GM12872 (cell line): Measurements from ENCODE around the gene KIAA0232.

ENCODE experiments used
- TF ChIP-seq, protein P1 (sequence below): IDR thresholded peaks from 3 replicates; pipeline ENCODE4 v1.5.1; 2011; ENCODE audit warnings: low read depth, mild to moderate bottlenecking, low read length, moderate library complexity; ENCODE audit not compliant: insufficient read depth

The KIAA0232 gene

DNA sequence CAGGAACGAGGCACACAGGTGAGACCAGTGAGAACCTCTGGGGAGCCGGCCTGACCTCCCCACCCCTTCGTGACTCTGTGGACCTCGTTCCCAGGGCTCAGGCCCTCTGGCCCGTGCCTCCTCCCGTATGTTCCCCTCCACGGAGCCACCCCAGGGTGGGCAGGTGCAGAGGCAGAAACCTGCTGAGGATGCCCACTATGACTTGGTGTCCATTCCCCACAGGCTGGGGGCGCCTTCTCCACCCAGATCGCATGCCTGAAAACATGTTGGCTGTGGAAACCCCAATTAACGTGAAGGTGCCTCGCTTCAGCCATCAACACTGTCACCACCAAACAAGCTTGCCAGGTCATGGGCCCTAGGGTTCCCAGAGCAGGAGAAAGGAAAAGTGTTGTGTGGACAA lies 39.5 kb upstream of the KIAA0232 start:
- TF ChIP-seq, protein P1, sequence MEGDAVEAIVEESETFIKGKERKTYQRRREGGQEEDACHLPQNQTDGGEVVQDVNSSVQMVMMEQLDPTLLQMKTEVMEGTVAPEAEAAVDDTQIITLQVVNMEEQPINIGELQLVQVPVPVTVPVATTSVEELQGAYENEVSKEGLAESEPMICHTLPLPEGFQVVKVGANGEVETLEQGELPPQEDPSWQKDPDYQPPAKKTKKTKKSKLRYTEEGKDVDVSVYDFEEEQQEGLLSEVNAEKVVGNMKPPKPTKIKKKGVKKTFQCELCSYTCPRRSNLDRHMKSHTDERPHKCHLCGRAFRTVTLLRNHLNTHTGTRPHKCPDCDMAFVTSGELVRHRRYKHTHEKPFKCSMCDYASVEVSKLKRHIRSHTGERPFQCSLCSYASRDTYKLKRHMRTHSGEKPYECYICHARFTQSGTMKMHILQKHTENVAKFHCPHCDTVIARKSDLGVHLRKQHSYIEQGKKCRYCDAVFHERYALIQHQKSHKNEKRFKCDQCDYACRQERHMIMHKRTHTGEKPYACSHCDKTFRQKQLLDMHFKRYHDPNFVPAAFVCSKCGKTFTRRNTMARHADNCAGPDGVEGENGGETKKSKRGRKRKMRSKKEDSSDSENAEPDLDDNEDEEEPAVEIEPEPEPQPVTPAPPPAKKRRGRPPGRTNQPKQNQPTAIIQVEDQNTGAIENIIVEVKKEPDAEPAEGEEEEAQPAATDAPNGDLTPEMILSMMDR, result no peak

DNA sequence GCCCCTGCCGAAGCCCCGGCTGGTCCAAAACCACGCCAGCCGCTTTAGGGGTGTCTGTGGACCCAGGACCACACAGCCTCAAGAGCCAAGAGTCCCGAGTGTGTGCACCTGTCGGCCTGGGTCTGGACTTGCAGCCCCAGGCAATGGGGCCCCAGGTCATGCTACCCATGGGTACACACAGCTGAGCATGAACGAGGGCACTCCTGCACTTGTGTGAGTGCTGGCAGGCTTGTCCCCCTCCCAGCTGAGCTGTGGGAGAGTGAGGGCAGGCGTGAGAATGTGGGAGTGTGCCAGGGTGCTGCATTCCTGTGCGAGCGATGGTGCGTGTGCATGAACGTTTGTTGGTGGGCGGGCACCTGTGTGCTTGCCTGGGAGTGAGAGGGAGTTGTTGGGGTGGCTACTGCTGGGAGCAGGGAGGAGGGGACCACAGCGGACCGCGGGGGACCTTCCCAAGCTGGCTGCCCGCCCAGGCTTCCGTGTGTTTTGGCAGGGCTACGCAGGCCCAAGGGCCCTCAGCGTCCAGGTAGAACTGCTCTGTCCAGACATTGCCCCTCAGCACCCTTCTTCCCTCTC lies 35.7 kb upstream of the KIAA0232 start:
- TF ChIP-seq, protein P1, result no peak

DNA sequence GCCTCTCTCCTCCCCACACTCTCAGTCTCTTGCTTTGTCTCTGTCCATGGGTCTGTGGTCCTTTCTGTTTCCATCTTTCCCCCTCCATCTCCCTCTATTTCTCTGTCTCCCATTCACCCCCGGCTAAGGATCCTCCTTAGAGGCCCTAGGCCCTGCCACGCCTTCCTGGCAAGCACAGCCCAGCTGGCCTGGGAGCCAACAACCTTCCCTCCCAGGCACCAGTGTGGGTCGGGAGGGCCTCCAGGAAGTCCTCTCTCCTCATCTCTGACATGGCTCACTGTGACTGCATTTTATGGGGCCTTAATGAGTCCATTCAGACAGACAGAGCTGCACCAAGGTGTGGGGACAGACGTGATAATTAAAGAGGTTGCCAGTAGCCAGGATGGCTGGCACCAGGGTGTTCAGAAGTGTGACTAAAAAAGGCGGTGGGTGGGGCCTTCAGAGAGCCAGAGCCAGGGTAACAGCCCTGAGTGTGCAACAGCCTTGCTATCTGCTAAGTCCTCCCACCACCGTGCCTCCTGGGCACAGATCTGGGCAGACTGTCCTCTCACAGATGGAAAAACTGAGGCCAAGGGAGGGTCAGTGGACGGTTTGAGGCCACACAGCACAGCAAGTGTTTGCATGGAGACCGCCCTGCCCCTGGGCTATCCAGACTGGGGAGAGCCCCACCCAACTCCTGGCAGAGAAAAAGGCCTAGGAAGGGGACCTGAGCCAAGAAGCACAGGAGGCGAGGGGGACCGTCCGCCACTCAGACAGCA lies 35.1 kb upstream of the KIAA0232 start:
- TF ChIP-seq, protein P1, result no peak

DNA sequence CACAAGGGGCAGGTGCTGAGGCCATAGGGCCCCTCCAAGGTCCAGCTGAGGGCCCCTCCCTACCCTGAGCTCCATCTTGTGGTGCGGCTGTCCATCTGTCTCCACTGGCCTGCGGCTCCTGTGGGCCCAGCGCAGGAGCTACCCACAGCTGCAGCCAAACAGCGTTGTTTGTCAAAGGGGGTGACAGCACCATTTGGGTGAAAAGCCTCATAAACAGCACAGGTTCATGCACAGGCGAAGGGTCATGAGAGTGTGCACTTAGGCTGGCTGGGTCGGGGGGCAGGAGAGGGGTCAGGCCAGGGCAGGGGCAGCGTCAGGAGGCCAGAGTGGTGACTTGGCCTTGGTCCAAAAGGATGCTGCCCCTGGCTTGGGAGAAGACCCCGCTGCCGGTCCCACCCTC lies 34.2 kb upstream of the KIAA0232 start:
- TF ChIP-seq, protein P1, result no peak

DNA sequence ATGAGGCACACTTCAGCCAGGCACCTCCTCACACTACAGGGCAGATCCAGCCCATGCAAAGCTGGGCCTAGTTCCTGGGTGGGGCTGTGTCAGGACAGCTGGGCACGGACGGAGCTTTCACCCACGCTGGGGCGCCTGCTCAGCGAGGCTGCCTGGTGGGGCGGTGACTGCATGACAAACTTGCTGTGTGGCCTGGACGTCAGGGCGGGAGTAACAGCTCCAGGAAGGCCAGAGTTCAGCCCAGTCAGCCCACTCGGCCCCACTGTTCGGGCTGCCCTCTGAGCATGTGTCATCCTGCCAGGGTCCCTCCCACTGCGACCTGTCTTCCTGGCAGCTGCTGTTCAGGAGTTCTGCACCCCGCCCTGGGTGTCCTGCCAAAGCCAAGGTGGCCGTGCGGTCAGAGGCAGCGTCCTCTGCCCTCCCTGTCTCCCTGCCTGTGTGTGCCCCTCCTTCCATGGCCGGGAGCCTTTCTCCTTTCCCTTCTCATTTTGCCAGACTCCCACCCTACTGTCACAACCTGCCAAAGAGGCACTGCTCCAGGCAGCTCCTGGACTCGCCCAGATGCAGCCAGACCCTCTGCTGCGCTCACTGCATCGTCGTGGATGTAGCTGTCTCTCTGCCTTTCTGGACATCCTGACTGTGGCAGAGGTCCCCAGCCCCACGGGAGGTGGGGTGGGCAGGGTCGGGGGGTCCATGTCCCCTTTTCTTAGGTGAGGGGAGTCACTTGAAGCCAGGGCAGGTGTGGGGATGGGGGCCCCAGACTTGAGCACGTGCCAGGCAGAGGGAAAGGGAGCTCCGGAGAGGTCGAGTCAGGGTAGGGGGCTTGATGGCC lies 33.0 kb upstream of the KIAA0232 start:
- TF ChIP-seq, protein P1, result no peak

DNA sequence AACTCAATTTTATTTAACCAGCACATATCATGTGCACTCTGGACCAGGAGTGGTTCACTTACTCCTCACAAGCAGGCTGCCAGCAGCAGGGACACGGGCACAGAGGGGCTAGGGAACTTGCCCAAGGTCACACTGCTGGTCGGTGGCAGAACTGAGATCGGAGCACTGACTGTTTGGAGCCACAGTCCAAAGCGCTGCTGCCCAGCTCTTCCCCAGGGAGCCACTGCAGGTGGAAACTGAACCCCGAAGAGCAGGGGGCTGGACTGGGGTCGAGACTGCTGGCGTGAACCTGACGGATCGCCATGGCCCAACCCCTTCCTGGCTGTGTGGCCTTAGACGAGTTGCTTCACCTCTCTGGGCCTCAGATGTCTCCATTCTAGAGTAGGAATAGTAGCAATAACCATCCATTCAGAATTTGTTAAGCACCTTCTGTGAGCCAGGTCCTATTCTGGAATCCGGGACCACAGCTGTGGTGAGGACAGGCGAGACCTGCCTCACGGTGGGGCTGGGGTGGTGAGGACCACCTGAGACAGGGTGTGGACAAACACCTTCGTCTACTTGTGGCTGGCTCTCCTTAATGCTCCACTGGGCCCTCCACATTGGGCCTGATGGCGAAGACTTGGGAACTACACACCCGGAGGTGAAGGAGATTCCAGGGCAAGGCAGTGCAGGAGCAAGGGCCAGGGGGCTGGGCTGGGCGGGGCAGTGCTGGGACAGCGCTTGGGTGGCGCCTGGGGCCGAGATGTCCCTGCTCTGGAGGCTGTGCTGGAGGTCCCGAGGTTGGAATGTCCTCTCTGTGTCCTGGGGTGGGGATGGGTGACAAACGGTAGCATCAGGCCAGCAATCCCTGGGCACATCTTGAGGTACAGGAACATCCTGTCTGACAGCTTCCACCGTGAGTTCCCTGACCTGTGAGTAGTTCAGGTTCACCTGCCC lies 32.0 kb upstream of the KIAA0232 start:
- TF ChIP-seq, protein P1, result no peak
